GM21515 (cell line): Measurements from ENCODE around the gene DOCK10.

Source experiments
- ATAC-seq: cut with Tn5 transposase; IDR thresholded peaks from one replicate; pipeline ENCODE4 v1.9.1; 2021; ENCODE audit not compliant: unreplicated experiment

Gene DOCK10

GRCh38 chr2:225042800-225043167 is 516 bp upstream of the DOCK10 start:
- ATAC-seq = no peak

GRCh38 chr2:225041207-225041850 is 939 bp downstream of the DOCK10 start:
- ATAC-seq = peak; percentile 66

- ATAC-seq = peak; percentile 16
Measured at GRCh38 chr2:225040856-225041206, 1.4 kb downstream of the DOCK10 start.

- no peak for ATAC-seq
Measured at GRCh38 chr2:225040142-225040541, 2.1 kb downstream of the DOCK10 start.

- no peak for ATAC-seq
Measured at GRCh38 chr2:225038231-225038523, 4.1 kb downstream of the DOCK10 start.

- no peak for ATAC-seq
Measured at GRCh38 chr2:225037415-225038230, 4.6 kb downstream of the DOCK10 start.

GRCh38 chr2:225036431-225036830 is 5.8 kb downstream of the DOCK10 start:
- ATAC-seq = no peak

GRCh38 chr2:225033440-225034318 is 8.6 kb downstream of the DOCK10 start:
- no peak for ATAC-seq

GRCh38 chr2:225032246-225032645 is 10.0 kb downstream of the DOCK10 start:
- no peak for ATAC-seq

GRCh38 chr2:225031599-225031998 is 10.7 kb downstream of the DOCK10 start:
- no peak for ATAC-seq

- ATAC-seq = no peak
Measured at GRCh38 chr2:225030893-225031292, 11.4 kb downstream of the DOCK10 start.

GRCh38 chr2:225030203-225030602 is 12.1 kb downstream of the DOCK10 start:
- no peak for ATAC-seq

- no peak for ATAC-seq
Measured at GRCh38 chr2:225028572-225028971, 13.7 kb downstream of the DOCK10 start.

- ATAC-seq = no peak
Measured at GRCh38 chr2:225027061-225027762, 15.1 kb downstream of the DOCK10 start.

- no peak for ATAC-seq
Measured at GRCh38 chr2:225025917-225026571, 16.2 kb downstream of the DOCK10 start.

GRCh38 chr2:225022188-225022587 is 20.1 kb downstream of the DOCK10 start:
- no peak for ATAC-seq

GRCh38 chr2:225020168-225020849 is 22.0 kb downstream of the DOCK10 start:
- no peak for ATAC-seq

- ATAC-seq = no peak
Measured at GRCh38 chr2:225019105-225019504, 23.2 kb downstream of the DOCK10 start.

- no peak for ATAC-seq
Measured at GRCh38 chr2:225017713-225018112, 24.6 kb downstream of the DOCK10 start.

GRCh38 chr2:225017098-225017685 is 25.1 kb downstream of the DOCK10 start:
- no peak for ATAC-seq
